DND-41 (cell line): ENCODE data around the gene ACCS.

ENCODE experiments used
- ATAC-seq: fragments of 200-7000 bp; cut with Tn5 transposase; 3 replicates; pipeline ENCODE4 v1.9.1; 2021; ENCODE audit warnings: low read depth; ENCODE audit not compliant: insufficient read depth
- DNase-seq: peaks from one replicate; pipeline ENCODE4 v3.0.0-alpha.2; 2020
- H2AFZ ChIP-seq: 2 replicates; pipeline ENCODE4 v1.6.0; 2012; ENCODE audit warnings: low read depth, low read length
- H3K27ac ChIP-seq: 2 replicates; pipeline ENCODE4 v1.5.1; 2012; ENCODE audit warnings: low read length, inconsistent platforms
- H3K27me3 ChIP-seq: fragments of 200-600 bp; sonication (generic); 2 replicates; pipeline ENCODE4 v1.6.0; 2012; ENCODE audit warnings: low read length, mild to moderate bottlenecking, inconsistent platforms; ENCODE audit not compliant: insufficient read depth, poor library complexity
- H3K36me3 ChIP-seq: 2 replicates; pipeline ENCODE4 v1.5.1; 2012; ENCODE audit warnings: low read length, inconsistent platforms; ENCODE audit not compliant: insufficient read depth
- H3K4me1 ChIP-seq: 2 replicates; pipeline ENCODE4 v1.5.1; 2012; ENCODE audit warnings: mild to moderate bottlenecking, low read length; ENCODE audit not compliant: insufficient read depth
- H3K4me2 ChIP-seq: 2 replicates; pipeline ENCODE4 v1.6.0; 2012; ENCODE audit warnings: mild to moderate bottlenecking, moderate library complexity, low read length, inconsistent platforms; ENCODE audit not compliant: insufficient read depth
- H3K4me3 ChIP-seq, 2 experiments: fragments of 200-600 bp in 1 of 2; shearing (Covaris generic) in 1 of 2; 2 replicates each; pipeline ENCODE4 v1.5.1; 2012 to 2016; ENCODE audit warnings: inconsistent platforms in 2 of 2, low read length in 2 of 2, mild to moderate bottlenecking in 2 of 2, low read depth in 1 of 2, moderate library complexity in 1 of 2
- H3K79me2 ChIP-seq: 2 replicates; pipeline ENCODE4 v1.6.0; 2012; ENCODE audit warnings: low read length, inconsistent platforms; ENCODE audit not compliant: insufficient read depth
- H3K9ac ChIP-seq: 2 replicates; pipeline ENCODE4 v1.6.0; 2012; ENCODE audit warnings: low read depth, mild to moderate bottlenecking, inconsistent platforms, low read length, moderate library complexity
- H3K9me3 ChIP-seq: 2 replicates; pipeline ENCODE4 v1.5.1; 2012; ENCODE audit warnings: low read length, moderate library complexity, mild to moderate bottlenecking, inconsistent platforms; ENCODE audit not compliant: insufficient read depth, severe bottlenecking
- H4K20me1 ChIP-seq: 2 replicates; pipeline ENCODE4 v1.6.0; 2012; ENCODE audit warnings: low read length; ENCODE audit not compliant: insufficient read depth
- EZH2 ChIP-seq: IDR thresholded peaks from 3 replicates; pipeline ENCODE4 v1.6.1; 2012; ENCODE audit warnings: borderline replicate concordance, low read depth, mild to moderate bottlenecking, moderate library complexity, low read length, inconsistent platforms; ENCODE audit not compliant: severe bottlenecking
- TF ChIP-seq, protein P1 (sequence below): IDR thresholded peaks from 2 replicates; pipeline ENCODE4 v1.5.1; 2012; ENCODE audit warnings: borderline replicate concordance, low read length, moderate library complexity, mild to moderate bottlenecking; ENCODE audit not compliant: poor library complexity, severe bottlenecking; ENCODE audit errors: extremely low read depth

Gene ACCS

DNA sequence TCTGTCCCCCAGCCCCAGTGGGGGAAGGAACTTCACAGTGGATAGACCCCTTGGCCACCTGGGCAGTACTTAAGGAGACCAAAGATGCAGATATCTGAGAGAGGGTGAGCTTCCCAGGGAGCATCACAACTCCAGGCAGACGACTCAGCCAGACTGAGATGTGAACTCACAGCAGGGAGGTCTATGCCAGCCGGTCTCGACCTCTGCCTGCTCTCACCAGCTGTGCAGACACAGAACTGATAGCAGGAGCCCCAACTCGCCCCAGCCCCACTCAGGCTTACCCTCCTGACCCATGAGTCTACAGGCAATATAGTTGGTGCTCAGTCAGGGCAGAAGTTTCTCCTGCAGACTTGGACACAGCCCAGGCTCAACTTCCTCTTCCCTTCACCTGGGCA lies 47.9 kb upstream of the ACCS start:
- ATAC-seq = no peak
- no peak overlapping the region for H3K27ac ChIP-seq

DNA sequence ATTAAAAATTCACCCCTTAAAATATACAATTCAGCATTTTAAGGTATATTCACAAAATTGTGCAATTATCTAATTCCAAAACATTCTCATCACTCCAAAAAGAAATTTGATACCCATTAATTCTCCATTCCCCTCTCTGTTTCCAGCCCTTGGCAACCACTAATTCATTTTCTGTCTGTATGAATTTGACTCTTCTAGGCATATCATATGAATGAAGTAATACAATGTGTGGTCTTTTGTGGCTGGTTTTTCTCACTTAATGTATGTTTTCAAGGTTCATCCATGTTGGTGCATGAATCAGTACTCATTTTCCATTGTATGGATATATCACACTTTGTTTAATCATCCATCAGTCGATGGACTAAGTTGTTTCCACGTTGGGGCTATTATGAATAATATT lies 47.2 kb upstream of the ACCS start:
- H3K79me2 ChIP-seq = no peaks in the 10 kb centered on the region
- TF ChIP-seq, protein P1, sequence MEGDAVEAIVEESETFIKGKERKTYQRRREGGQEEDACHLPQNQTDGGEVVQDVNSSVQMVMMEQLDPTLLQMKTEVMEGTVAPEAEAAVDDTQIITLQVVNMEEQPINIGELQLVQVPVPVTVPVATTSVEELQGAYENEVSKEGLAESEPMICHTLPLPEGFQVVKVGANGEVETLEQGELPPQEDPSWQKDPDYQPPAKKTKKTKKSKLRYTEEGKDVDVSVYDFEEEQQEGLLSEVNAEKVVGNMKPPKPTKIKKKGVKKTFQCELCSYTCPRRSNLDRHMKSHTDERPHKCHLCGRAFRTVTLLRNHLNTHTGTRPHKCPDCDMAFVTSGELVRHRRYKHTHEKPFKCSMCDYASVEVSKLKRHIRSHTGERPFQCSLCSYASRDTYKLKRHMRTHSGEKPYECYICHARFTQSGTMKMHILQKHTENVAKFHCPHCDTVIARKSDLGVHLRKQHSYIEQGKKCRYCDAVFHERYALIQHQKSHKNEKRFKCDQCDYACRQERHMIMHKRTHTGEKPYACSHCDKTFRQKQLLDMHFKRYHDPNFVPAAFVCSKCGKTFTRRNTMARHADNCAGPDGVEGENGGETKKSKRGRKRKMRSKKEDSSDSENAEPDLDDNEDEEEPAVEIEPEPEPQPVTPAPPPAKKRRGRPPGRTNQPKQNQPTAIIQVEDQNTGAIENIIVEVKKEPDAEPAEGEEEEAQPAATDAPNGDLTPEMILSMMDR = no peak
- no peak for TF ChIP-seq EZH2

More for the DNA sequence above, 47.9 kb upstream of the ACCS start:
- no peaks in the 10 kb centered on the region for H3K36me3 ChIP-seq
- TF ChIP-seq, protein P1 = no peak
- no peak overlapping the region for H3K4me3 ChIP-seq
- no peaks in the 10 kb centered on the region for H3K27me3 ChIP-seq
- no peak overlapping the region for H2AFZ ChIP-seq
- H3K4me1 ChIP-seq = no peaks in the 10 kb centered on the region
- H3K9ac ChIP-seq = no peak overlapping the region
- H3K9me3 ChIP-seq = no peaks in the 10 kb centered on the region
- no peak for DNase-seq
- no peak overlapping the region for H3K4me2 ChIP-seq
- no peaks in the 10 kb centered on the region for H4K20me1 ChIP-seq
- no peaks in the 10 kb centered on the region for H3K79me2 ChIP-seq

DNA sequence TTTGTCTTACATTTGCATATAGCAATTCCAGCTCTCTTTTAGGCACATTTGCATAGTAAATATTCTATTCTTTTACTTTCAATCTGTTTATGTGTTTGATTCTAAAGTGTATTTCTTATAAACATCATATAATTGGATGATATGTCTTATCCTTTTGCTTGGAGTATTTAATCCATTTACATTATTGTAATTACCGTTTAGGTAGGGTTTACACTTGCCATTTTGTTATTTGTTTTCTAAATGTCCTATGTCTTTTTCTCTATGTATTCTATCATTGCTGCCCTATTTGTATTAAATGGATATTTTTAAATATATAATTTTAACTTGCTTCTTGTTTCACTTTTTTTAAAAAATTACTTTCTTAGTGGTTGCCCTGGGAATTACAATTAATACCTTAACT lies 41.1 kb upstream of the ACCS start:
- Histone ChIP-seq H3K79me2 (no peaks in the 10 kb centered on the region), H2AFZ (no peak overlapping the region), H3K9me3 (no peaks in the 10 kb centered on the region), H3K27ac (no peak overlapping the region), H3K4me3 (no peak overlapping the region), H3K4me2 (no peak overlapping the region), H3K36me3 (no peaks in the 10 kb centered on the region), H3K27me3 (no peaks in the 10 kb centered on the region), H4K20me1 (no peaks in the 10 kb centered on the region), H3K9ac (no peak overlapping the region), H3K4me1 (no peaks in the 10 kb centered on the region)
- DNase-seq (no peak), ATAC-seq (no peak)
- TF ChIP-seq EZH2 = no peak
- TF ChIP-seq, protein P1 = no peak

More for the DNA sequence above, 47.2 kb upstream of the ACCS start:
- Histone ChIP-seq H3K4me3 (no peak overlapping the region), H3K27me3 (no peaks in the 10 kb centered on the region), H4K20me1 (no peaks in the 10 kb centered on the region), H3K9me3 (no peaks in the 10 kb centered on the region), H3K27ac (no peak overlapping the region), H3K4me1 (no peaks in the 10 kb centered on the region), H3K4me2 (no peak overlapping the region), H2AFZ (no peak overlapping the region), H3K36me3 (no peaks in the 10 kb centered on the region), H3K9ac (no peak overlapping the region)
- DNase-seq = no peak
- no peak for ATAC-seq

DNA sequence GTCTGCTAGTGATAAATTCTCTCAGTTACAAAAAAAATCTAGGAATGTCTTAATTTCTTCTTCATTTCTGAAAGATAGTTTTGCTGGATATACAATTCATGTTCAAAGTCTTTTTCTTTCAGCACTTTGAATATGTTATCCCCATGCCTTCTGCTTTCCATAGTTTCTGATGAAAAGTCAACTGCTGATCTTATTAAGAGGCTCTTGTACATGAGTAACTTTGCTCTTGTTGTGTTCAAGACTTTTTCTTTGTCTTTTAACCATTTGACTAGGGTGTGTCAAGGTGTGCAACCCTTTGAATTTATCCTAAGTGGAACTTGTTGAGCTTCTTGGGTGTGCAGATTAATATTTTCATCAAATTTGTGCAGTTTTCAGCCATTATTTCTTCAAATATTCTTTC lies 40.3 kb upstream of the ACCS start:
- Histone ChIP-seq H2AFZ (no peak overlapping the region), H3K9ac (no peak overlapping the region), H3K27me3 (no peaks in the 10 kb centered on the region), H3K4me1 (no peaks in the 10 kb centered on the region), H3K79me2 (no peaks in the 10 kb centered on the region), H4K20me1 (no peaks in the 10 kb centered on the region), H3K36me3 (no peaks in the 10 kb centered on the region), H3K4me2 (no peak overlapping the region), H3K4me3 (no peak overlapping the region), H3K9me3 (no peaks in the 10 kb centered on the region), H3K27ac (no peak overlapping the region)
- no peak for ATAC-seq
- no peak for TF ChIP-seq EZH2
- TF ChIP-seq, protein P1 = no peak
- DNase-seq = no peak
